Endothelial cell of umbilical vein (primary cell): Measurements from ENCODE around the gene SLC51B.

Experiments
- CTCF ChIP-seq, 2 donors: IDR thresholded peaks; 1 replicate in 1 of 2; 2 replicates in 1 of 2; pipeline ENCODE4 v1.5.1; 2011; ENCODE audit warnings: low read length in 2 of 2, mild to moderate bottlenecking in 2 of 2, moderate library complexity in 2 of 2, control low read depth in 1 of 2, inconsistent platforms in 1 of 2, low read depth in 1 of 2; ENCODE audit not compliant: insufficient read depth in 1 of 2; ENCODE audit errors: extremely low read depth in 1 of 2
- POLR2A ChIP-seq: IDR thresholded peaks from 2 replicates; pipeline ENCODE4 v1.6.1; 2012; ENCODE audit warnings: low read depth, mild to moderate bottlenecking, control low read depth, low read length
- POLR2AphosphoS5 ChIP-seq: IDR thresholded peaks from 2 replicates; pipeline ENCODE4 v1.6.1; 2012; ENCODE audit warnings: low read depth, mild to moderate bottlenecking, control low read depth, low read length, moderate library complexity; ENCODE audit not compliant: insufficient read depth

- no peak for TF ChIP-seq POLR2A
- TF ChIP-seq CTCF (IDR thresholded peaks at IDR 0.05; ENCODE audit: extremely low read depth in 1 of 2, insufficient read depth in 1 of 2, low read depth in 1 of 2, low read length in 2 of 2): no peak
- TF ChIP-seq POLR2AphosphoS5: no peak
Observed at GRCh38 chr15:65081270-65081669, 36.1 kb downstream of the SLC51B start.
